GM10248 (cell line): ENCODE measurements around the gene TIMP1.

ENCODE experiments used
- CTCF ChIA-PET: fragments of 300-600 bp; sonication (Branson Sonifier 250); formaldehyde crosslinking; extraction: SDS; loops from one replicate; lab custom pipeline; 2021; ENCODE audit warnings: antibody characterized with exemption; lab: Yijun Ruan, JAX
- POLR2A ChIA-PET: fragments of 350-650 bp; sonication (Branson Sonifier 250); formaldehyde crosslinking; extraction: SDS; loops from one replicate; lab custom pipeline; 2020; ENCODE audit warnings: antibody characterized with exemption; lab: Yijun Ruan, JAX
- DNase-seq: peaks from one replicate; pipeline ENCODE4 v3.0.0; 2012; ENCODE audit errors: extremely low spot score
- TF ChIP-seq, protein P1 (sequence below): IDR thresholded peaks from 2 replicates; pipeline ENCODE4 v1.5.1; 2012; ENCODE audit warnings: mild to moderate bottlenecking, low read depth; ENCODE audit errors: extremely low read depth, missing control alignments, control extremely low read depth

Gene TIMP1

DNA sequence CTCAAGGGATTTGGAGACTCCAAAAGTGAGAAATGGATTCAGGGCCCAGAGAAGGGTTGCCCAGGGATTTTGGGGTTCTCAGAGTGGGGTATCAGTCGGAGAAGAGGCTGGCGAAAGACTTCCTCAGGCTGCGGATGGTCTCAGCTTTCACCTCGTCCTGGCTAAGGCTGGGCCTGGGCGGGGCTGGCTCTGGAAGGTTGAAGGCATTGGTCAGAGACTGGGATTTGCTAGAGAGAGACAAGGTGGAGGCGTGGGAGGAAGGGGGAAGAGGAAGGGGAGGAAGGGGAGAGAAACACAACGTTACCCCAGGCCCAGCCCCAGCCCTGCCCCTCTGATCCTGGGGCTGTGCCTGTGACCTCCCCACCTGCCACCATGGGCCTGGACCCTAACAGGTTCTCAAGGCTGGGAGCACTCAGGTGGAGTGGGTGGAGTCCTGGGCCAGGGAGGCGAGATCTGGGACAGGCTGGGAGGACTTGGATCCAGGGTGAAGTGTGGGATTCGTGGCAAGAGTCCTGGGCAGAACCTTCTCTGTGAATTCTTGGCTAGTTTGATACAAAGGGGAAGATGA, 9.4 kb upstream of the TIMP1 start:
- POLR2A ChIA-PET, result no interaction called here
- peak; percentile 6 for DNase-seq
- CTCF ChIA-PET, result no interaction called here
- TF ChIP-seq, protein P1, sequence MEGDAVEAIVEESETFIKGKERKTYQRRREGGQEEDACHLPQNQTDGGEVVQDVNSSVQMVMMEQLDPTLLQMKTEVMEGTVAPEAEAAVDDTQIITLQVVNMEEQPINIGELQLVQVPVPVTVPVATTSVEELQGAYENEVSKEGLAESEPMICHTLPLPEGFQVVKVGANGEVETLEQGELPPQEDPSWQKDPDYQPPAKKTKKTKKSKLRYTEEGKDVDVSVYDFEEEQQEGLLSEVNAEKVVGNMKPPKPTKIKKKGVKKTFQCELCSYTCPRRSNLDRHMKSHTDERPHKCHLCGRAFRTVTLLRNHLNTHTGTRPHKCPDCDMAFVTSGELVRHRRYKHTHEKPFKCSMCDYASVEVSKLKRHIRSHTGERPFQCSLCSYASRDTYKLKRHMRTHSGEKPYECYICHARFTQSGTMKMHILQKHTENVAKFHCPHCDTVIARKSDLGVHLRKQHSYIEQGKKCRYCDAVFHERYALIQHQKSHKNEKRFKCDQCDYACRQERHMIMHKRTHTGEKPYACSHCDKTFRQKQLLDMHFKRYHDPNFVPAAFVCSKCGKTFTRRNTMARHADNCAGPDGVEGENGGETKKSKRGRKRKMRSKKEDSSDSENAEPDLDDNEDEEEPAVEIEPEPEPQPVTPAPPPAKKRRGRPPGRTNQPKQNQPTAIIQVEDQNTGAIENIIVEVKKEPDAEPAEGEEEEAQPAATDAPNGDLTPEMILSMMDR, result no peak

DNA sequence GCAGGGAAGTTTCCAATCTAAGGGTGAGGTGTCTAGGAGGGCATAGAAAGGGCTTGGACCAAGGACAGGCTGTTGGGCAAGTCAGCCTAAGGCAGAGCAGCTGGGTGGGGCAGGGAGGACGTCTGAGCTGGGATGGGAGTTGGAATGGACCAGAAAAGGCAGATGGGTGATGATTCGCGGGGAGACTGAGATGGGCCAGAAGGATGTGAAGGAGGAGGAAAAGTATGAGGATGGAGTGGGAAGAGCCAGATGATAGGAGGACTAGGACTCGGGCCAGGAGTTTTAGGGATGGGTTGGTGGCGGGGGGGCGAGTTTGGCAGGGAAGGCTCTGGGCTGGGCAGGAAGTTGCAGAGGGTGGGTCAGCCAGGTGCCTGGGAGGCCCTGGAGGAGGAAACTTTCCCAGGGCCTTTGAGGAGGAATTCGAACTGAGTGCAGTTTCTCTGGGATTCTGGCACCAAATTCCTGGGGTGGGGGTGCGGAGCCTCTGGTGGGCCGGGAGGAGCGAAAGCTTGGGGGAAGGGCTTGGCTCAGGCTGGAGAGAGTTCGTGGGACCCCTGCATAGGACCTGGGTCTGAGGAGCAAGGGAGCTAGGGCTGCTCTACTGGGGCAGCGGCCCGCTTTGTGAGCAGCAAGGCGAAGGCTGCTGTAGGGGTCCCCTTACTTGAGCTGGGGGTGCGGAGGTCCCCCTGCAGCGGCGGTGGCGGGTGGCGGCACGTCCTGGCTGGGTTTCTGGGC, 8.7 kb upstream of the TIMP1 start:
- DNase-seq, result no peak
- TF ChIP-seq, protein P1, result no peak
- POLR2A ChIA-PET, result no interaction called here
- CTCF ChIA-PET, result no interaction called here

DNA sequence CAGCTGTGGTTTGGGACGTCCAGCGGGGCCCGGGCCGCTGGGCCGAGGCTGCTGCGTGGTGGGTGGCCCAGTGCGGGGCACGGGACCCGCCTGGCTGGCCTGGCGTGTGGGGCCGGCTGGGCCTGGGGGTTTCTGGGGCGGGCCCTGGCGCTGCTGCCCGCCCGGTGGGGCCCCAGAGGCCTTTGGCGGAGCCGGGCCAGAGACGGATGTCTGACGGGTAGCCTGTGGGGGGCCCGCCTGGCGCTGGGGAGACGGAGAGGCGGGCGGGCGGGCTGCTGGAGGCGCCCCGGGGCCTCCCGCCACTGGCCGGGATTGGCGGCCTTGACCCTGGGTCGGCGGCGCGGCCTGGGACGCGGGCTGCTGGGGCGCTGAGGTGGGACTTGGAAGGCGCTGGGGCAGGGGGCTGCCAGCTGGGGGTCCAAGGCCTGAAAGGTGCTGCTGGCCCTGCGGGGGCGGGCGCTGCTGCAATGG, 8.1 kb upstream of the TIMP1 start:
- DNase-seq, result peak; percentile 12
- TF ChIP-seq, protein P1, result no peak
- POLR2A ChIA-PET, result no interaction called here
- CTCF ChIA-PET, result no interaction called here

DNA sequence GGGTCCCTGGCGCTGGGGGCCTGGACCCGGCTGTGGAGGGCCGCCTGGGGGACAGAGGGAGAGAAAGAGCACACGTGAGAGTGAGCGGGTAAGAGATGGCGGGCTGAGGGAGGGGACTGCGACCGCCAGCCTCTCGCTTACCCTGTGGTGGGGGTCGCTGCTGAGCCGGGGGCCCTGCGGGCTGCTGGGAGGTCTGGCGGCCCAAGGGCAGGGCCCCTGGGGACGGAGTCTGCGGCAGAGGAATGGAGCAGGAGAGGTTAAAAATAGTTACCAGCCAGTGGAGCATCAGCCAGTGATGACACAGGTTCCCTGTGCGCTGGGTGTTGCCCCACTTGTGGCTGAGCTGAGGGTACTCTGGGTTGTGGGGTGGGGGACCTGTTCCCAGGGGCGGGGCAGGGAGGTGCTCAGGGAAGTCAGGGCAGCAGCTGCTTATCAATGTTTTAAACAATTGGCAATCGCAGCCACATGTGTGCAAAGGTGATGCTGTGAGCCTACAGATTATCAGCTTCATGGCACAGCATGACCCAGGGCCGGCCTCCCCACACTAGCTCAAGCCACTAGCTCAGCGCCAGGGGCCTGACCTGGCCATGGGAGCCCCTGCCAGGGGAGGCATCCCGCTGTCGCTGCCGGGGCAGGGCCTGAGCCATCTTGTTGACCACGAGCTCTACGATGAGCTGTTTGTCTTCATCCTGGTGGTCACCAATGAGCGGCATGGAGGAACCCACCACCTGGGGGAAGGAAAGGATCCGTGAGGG, 7.5 kb upstream of the TIMP1 start:
- ChIA-PET POLR2A (no interaction called here), CTCF (no interaction called here)
- TF ChIP-seq, protein P1, result no peak
- peak; percentile 10 for DNase-seq

DNA sequence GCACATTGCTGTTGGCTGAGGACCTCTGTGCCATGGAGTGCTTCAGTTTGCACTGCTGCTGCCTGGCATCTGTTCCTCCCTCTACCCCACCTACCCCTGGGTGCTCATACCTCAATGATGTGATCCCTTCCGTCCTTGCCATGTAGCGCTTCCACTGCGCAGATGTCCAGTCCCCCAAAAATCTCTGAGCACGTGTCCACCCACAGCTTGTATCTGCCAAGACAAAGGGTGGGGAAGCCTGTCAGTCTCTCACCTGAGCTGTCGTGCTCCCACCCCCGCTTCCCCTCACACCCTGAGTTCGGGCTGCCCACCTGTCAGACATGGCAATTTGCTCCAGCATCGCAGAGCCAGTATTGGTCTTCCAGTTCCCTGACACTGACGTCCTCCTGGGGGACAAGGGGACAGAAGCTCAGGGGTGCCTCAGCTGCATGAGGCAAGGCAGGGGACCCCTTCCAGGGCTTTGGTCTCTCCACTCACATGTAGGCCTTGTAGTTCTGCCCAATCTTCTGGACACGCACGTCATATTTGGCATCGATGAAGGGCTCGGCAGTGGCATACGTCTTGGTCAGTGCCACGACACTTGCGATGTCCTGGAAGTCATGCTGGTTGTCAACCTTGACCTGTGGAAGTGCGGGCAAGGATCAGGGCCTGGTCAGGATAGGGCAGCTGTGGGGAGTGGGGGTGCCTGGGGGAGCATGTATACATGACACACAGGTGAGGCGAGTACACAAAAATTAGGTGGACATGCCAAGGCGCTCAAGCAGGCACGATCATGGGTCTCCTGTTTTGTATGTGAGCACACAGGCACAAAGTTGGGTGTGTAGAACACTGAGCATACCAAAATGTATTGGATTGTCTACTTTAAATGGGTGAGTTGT, 6.0 kb upstream of the TIMP1 start:
- no peak for DNase-seq
- POLR2A ChIA-PET, result no interaction called here
- CTCF ChIA-PET, result no interaction called here
- TF ChIP-seq, protein P1, result no peak

DNA sequence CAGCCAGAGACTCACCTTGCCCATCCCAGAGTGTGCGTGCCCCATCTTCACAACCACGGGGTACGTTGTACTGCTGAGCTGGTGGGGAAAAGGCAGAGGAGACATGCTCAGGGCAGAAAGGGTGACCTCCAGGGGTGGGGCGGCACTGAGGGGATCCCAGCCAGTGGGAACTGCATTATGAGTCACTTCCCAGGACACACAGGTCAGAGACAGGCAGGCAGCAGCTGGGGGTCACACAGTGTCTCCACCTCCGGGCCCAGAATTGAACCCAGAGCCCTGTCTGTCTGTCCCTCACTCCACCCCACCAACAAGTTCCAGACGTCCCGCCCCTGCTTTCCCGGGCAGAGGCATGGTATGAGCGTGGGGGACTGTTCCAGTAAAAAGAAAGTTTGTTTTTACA, 4.8 kb upstream of the TIMP1 start:
- CTCF ChIA-PET, result interaction anchor here (1.0 kb wide), 1 partner anchor 9 kb away, joined by 3 read pairs; no protein-coding TSS in a partner anchor
- TF ChIP-seq, protein P1, result no peak
- DNase-seq, result peak; percentile 3

More for the DNA sequence above, 4.8 kb upstream of the TIMP1 start:
- POLR2A ChIA-PET, result no interaction called here
